GM19240 (cell line): ENCODE results near the gene UBE3A.
"Not testable (repeated sequence)": the region's sequence is repeated elsewhere in the genome, so short reads cannot be mapped to it uniquely, and the experiment has no call there.

ENCODE experiments used
- DNase-seq: peaks from one replicate; pipeline ENCODE4 v3.0.0; 2011; ENCODE audit warnings: low spot score; ENCODE audit not compliant: insufficient read length

UBE3A gene

DNA sequence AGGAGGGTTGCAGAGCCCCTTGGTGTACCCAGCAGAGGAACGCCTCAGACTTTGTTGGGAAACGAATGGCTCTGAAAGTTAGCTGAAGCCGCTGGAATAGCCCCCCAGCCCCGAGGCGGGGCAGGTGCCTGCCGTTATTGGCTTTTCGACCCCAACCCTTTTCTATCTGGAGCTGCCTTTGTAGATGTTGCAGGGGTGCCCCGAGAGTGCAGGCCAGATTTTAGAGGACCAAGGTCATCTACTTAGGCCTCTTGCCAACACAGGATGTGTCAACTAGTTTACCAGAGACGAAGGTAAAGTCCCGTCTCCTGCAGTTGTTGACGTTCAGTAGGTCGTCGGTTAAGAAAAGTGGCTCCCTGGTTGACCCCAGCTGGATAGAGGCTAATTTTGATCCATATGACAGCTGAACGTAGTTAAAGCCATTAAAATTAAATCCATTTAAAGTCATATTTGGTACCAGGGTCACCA is 579 bp upstream of the UBE3A start:
- DNase-seq, result no peak

DNA sequence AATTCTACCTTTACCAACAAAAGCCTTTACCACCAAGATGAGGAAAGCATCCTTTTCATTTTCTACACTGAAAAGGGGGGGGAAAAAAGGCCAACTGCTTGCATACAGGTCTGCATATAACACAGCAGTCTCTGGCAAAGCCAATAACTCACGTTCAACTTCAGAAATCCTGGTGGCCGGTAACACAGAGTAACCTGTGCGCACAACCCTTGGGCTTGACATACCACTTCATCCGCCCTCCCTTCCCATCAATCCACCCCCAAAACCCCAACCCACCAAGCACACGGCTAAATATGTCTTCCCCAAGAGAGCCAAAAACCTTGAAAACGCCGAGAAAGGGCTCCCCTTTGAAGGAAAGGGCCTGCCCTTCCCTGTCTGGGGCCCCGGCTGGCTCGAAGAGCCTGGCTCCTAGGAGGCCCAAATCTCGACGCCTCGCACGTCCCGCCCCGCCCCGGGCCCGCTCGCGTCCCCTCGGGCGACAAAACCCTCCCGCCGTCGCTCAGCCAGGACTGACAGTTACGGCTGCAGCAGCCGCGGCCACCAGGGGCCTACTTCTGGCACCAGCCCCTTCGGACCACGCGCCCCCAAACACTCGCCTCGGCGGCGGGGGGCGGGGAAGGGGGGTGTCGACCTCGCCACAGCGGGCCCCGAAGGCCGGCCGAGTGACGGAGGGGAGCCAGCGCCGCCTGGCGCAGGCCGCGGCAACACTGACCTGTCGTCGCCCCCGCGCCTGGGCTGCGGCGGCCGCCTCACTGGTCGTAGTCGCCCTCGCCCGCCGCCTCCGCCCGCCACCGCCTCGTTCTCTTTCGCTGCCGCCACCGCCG is 835 bp downstream of the UBE3A start:
- DNase-seq, result no peak

DNA sequence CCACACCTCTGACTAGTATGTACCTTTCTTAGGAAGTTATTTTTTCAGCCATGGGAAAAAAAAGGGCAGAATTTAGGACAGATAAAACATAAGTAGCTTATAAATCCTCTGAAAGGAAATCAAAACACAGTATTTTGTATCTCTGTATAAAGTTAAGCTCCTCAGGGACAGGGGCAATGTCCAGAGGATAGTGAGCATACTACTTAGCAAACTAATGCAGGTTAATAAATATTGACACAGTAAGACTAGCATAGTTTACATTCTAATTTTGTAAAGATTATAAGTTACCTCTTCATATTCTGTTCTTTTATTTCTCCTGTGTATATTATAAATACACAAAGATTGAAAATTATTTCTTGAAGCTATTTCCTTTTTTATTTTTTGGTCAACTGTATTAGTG is 2.1 kb downstream of the UBE3A start:
- no peak for DNase-seq

DNA sequence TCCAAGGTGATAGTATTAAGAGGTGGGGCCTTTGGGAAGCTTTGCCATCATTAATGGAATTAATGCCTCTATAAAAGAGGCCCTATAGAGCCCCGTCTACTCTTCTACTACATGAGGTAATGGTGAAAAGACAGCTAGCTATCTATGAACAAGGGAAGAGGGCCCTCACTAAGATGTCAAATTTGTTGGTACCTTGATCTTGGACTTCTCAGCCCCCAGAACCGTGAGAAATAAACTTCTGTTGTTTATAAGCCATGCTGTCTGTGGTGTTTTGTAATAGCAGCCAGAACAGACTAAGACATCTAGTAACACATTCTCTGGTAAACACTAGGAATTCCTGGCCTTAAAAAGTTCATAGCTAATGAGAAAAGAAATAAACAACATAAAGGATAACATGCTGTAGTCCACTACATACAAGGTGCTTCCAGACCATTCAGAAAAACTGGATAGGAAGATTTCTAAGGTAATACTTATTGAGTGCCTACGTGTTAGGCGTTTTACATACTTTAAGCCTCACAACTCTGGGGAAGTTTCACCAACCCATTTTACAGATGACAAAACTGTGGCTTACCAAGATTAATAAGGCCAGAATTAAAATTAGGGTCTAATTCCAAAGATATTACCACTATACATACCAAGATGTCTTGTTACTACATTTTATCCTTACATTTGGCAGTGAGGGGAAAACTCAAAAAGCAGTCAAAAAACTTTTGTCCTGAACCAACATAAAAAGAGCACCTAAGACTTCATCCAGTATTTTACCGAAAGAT is 3.2 kb downstream of the UBE3A start:
- no peak for DNase-seq

DNA sequence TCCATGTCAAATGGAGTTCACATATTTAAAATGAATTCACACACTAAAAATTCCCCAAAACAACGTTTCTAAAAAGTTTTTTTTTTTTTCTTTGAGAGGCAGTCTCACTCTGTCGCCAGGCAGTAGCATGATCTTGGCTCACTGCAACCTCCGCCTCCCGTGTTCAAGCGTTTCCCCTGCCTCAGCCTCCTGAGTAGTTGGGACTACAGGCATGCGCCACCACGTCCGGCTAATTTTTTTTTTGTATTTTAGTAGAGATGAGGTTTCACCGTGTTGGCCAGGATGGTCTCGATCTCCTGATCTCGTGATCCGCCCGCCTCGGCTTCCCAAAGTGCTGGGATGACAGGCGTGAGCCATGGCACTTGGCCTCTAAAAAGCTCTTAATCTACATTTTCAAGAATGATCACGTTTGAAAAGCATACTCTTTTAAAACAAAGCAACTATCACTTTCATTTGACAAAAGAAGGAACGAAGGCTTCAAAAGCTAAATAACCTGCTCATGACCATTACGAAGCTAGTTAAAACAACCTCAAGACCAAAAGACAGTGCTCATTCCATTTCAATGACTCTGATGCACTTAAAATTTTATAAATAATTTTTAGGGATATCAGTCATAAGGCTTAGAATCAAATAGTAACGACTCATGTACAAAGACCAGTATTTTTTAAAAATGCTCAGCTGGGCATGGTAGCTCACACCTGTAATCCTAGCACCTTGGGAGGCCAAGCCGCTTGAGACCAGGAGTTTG is 5.5 kb downstream of the UBE3A start:
- no peak for DNase-seq

DNA sequence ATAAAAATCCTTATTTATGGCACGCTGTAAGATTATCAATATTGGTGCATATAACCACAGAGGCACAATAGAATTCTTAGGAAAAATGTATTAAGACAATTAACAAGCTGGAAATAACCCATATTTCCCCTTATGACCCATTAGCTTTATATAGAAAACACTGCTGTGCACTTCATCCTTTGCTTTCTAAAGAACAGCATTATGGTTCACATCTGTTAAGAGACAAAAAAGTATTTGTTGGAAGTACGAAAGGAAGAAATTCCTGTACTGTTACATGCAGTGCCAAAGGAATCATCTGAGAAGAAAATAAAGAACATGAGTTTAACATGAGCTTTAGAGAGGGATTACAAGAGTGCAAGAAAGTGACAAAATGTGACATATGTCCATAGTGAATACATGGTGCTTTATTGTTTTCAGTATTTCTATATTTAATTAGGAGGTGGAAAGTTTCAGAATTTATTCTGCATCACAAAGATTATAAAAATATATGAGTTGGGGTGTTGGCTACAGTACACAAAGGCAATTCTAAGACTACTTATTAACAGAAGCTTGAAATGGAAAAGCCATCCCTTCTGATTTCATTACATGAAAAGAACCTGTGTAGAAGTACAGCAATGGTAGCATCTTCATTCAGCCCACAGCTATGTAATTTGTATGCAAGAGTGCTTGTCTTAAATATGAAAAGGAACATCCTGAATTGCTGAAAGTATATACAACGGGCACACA is 6.8 kb downstream of the UBE3A start:
- DNase-seq, result no peak

DNA sequence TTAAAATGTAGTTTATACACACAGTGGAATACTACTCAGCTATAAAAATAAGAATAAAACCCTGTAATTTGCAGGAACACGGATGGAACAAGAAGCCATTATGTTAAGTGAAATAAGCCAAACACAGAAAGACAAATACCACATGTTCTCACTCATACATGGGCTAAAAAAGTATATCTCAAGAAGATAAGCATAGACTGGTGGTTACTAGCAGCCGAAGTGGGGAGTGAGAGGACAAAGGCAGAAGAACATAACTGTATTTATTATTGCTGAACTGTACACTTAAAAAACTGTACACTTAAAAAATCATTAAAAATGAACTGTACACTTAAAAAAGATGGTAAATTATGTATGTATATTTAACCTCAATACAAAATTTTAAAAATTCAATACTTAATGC is 11.0 kb downstream of the UBE3A start:
- DNase-seq, result no peak

DNA sequence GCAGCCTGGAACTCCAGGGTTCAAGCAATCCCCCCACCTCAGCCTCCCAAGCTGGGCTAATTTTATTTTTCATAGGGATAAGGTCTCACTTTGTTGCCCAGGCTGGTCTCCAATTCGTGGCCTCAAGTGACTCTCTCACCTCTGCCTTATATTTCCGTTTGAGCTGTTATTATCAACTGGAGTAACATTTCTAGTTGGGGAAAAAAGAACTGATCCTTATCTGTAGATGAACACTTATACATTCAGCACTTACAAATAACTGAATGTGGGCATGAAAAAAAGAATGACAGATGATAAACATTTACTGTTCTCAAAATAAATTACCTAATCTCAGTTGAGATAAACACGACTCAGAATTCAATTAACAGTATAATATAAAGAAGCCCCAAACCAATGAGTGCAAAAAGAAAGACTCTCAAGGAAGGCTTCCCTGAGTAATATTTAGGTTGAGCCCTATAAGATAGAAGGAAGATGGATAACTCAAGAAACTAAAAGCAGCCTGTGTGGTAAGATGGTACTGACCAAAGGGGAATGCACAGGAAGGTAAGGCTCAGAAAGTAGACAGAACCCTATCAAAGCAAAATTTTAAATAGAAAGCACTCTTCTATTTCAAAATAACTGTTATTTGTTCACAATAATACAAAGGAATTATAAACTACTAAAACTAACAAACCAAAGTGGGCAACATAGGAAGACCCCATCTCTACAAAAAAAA is 11.8 kb downstream of the UBE3A start:
- no peak for DNase-seq

DNA sequence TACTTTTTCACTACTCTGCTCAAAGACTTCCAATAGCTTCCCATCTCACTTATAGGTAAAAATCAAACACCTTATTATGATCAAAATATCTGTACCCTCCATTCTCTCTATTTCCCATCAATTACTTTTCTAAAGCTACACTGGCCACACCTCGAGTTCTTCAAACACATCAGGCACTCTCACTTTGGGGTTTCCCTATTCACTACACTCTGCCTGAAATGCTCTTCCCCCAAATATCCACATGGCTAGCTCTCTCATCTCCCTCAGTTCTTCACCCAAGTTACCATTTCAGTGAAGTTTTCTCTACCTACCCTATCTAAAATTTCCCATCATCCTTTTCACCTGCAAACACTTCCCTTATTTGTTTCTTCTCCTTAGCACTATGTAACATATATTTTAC is 14.8 kb downstream of the UBE3A start:
- no peak for DNase-seq

DNA sequence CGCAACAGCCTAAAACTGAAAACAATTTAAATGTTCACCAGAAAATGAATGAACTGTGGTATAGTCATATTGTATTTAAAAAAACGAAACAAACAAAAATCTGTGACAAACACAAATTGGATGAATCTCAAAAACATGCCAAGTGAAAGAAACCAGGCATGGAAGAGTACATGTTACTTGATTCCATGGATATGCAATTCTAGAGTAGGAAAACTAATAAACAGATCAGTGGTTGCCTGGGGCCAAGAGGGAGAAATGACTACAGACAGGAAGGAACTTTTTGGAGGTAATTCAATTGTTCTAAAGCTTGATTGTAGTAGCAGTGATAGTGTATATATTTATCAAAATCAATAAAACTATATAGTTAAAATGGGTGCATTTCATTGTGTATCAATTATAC is 16.8 kb downstream of the UBE3A start:
- no peak for DNase-seq

DNA sequence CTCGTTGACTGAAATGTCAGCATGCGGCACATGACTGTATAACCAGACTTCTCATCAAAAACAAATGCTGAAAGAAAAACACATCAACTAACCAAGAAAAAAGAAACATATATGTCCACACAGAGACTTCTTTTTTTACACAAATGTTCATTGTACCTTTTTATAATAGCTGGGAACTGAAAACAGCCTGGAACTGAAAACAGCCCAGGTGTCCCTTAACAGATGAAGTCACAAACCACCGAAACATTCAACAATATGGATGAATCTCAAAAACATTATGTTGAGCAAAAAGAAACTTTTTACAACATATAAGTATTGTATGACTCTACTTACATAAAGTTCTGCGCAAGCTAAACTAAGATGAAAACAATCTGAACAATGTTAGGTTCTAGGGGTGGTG is 20.6 kb downstream of the UBE3A start:
- no peak for DNase-seq

DNA sequence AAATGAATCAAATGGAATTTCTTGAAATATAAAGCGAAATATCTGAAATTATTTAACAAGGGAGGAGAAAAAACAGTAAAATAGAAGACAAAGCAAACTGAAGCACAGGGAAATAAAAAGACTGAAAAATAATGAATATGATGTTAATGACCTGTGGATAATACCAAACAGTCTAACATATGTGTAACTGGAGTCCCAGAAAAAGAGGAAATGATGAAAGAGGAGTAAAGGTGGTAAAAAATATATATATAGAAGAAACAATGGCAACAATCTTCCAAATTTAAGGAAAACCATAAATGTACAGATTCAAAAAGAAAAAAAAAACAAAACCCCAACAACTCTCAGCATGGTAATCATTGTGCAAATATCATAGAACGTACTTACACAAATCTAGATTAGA is 21.2 kb downstream of the UBE3A start:
- no peak for DNase-seq

DNA sequence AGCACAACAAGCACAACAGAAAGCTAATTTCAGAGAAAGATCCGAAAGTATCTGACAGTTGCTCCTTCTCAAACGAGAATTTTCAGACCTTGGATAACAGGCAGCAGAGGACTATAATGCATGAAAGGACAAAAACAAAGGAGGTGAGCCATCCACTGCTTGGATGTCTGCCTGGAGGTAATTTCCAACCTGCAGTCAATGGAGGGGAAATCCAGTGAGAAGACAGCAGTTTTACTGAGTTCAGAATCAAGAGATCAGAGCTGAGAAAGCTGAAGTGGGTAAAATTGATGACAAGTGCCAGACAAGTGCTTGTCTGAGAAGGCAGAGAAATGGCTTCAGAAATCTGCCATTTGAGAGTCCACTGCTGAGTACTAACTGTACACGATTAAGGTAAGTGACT is 22.1 kb downstream of the UBE3A start:
- DNase-seq, result no peak

DNA sequence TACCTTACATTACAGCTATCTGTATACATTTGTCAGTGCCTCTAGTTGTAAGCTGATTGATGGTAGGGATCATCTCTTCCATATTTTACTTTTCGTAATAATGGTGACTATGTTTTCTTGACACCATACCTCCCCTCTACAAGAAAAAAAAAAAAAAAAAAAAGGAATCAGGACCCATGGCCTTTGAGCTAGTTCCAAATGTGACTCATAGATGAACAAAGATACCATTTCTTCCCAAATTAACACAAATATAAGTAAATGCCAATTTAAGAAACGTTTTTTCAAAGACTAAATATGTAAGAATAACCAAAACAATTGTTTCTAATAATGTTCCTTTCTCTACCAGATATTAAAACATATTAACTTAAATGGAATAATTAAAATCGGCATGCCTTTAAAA is 23.1 kb downstream of the UBE3A start:
- DNase-seq, result no peak

DNA sequence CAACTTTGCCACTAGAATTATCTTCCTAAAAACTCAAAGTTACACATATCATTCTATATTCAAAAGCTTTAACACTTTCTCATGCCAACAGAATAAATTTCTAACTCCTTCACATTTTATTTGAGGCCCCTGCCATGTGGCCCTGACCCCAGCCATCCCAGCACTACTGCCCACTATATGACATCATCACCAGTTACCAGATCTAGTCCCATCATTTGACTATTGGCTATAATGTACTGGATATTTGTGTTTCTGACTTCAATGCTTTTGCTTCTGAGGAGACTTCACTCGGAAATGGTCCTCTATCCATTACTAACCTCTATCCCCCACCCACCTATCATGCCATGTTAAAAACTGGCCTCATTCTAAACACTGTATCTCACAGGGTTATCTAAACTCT is 23.6 kb downstream of the UBE3A start:
- no peak for DNase-seq

DNA sequence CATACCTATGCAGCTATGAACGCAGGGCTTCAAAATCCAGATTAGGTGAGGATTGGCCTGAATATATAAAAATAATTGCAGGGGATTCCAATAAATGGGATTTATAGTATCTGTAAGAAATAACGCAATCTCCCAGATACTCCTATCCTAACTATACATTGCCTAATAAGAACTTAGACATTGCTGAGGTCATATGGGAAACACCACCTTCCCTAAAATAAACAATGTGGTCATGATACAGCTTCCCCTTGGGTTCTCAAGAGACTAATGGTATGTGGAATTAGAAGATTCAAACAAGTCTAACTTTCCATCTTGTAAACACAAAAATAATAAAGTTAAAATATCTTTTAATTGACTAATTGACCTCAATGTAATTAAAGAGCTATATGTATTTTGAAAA is 28.2 kb downstream of the UBE3A start:
- no peak for DNase-seq

DNA sequence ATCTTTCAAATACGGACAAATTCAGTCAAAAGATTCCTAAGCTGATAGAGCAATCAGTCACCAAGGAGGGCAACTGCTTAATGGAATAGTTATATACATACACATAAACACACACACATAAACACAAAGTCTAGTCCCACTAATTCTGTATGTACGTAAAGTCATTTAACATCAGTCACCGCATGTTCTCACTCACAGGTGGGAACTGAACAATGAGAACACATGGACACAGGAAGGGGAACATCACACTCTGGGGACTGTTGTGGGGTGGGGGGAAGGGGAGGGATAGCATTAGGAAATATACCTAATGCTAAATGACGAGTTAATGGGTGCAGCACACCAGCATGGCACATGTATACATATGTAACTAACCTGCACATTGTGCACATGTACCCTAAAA is 29.1 kb downstream of the UBE3A start:
- DNase-seq, result not testable (repeated sequence)

DNA sequence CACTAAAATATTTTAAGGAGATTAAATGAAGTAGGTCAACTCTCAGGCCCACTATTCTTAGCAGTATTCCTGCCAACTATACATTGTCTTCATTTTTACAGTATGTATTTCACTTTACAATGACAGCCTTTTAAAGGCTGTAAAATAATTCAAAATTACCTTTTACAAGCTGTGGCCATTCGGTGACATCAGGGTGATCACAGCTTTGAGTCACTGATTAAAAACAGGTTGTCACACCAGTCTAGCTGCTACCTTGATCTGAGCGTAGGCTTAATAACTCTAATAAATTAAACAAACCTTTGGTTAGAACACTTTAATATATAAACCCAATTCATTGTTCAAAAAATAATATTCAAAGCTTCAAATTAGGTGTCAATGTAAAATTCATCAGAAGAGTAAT is 29.9 kb downstream of the UBE3A start:
- DNase-seq, result no peak

DNA sequence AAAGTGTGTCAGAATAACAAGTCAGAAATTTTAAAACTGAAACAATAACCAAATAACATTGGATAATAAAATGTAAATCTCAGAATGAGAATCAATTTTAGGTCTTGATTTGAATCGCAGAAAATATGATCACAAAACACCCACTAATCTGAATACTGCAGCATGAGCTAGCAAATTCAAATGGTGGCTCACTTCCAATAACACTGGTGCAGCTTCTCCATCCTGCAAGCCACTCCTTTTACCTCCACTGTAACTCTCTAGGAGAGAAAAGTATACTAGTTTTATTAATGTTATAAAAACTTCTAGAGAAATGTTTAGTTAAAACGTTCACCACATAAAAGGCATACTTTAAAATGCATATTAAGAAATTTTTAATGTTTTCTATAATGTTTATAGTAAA is 30.4 kb downstream of the UBE3A start:
- DNase-seq, result no peak

DNA sequence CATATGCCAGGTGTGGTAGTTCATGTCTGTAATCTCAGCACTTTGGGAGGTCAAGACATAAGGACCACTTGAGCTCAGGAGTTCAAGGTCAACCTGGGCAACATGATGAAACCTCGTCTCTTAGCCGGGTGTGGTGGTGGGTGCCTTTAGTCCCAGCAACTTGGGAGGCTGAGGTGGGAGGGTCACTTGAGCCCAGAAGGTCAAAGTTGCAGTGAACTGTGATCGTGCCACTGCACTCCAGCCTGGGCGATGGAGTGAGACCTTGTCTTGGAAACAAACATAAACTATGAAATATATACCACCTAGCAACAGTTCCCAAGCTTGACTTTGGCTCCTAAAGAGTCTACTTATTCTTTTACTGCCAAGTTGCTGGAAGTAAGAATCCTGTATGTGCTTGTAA is 30.9 kb downstream of the UBE3A start:
- no peak for DNase-seq

DNA sequence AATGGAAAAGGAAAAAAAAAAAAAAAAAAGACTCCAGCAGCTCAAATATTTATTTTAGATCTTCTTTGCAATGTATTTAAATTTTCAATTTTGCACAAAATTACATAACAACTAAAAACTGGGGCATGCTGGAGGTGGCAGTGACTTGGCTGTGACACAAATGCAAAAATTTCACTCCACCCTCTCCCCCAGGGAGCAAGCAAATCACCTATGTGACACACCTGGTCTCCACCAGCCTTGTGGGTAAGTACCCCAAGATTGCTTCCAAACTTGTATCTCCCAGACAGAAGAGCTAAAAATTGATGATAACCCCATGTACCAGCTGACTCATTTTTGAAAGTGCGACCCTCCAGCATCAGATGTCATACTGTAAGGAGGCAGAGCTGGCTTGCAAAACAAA is 32.0 kb downstream of the UBE3A start:
- no peak for DNase-seq
